ENCODE results near the gene NUP153. TPM values are rescaled to one million over a fixed set of nuclear protein-coding genes. Genes with fewer than 3 reads are reported as not detected.
"Not testable (repeated sequence)": the region's sequence is repeated elsewhere in the genome, so short reads cannot be mapped to it uniquely, and the experiment has no call there.

NUP153 gene
- total RNA-seq, 1 experiment from 2014 or later, result 99.3 TPM

GRCh38 chr6:17737704-17738252 is 31.1 kb upstream of the NUP153 start:
- no peak overlapping the region for H3K23ac ChIP-seq (ENCODE audit: insufficient read length, low read depth, low read length)
- no peak overlapping the region; a peak in 1 of 5 replicates for H3K4me3 Mint-ChIP-seq
- no peaks in the 10 kb centered on the region for H3K23me2 ChIP-seq (ENCODE audit: insufficient read length, low read depth, low read length, poor library complexity, severe bottlenecking)

GRCh38 chr6:17735311-17735710 is 28.6 kb upstream of the NUP153 start:
- H3K79me2 ChIP-seq (ENCODE audit: insufficient read depth, low read length); H3K18ac ChIP-seq (ENCODE audit: insufficient read length, low read depth, low read length); H2BK12ac ChIP-seq (ENCODE audit: insufficient read length, low read depth, low read length); H3K23ac ChIP-seq (ENCODE audit: insufficient read length, low read depth, low read length); H3K56ac ChIP-seq (ENCODE audit: insufficient read length, low read depth, low read length); H2AK5ac ChIP-seq (ENCODE audit: insufficient read length, low read length); H3K27me3 Mint-ChIP-seq (ENCODE audit: low read depth); H3K4me2 ChIP-seq (ENCODE audit: insufficient read depth, insufficient read length, low read length); H3K4me1 ChIP-seq (ENCODE audit: insufficient read depth, low read length); H2BK5ac ChIP-seq (ENCODE audit: insufficient read length, low read length); H4K5ac ChIP-seq (ENCODE audit: insufficient read length, low read depth, low read length); H3K23me2 ChIP-seq (ENCODE audit: insufficient read length, low read depth, low read length, poor library complexity, severe bottlenecking); H3K4me1 Mint-ChIP-seq; H2BK15ac ChIP-seq (ENCODE audit: low read depth, low read length); H3K79me1 ChIP-seq (ENCODE audit: insufficient read depth, low read depth, low read length, poor library complexity, severe bottlenecking); H3K27me3 ChIP-seq (ENCODE audit: insufficient read depth, low read length); DNase-seq; H4K91ac ChIP-seq (ENCODE audit: insufficient read length, low read depth, low read length); H3K9ac ChIP-seq (ENCODE audit: extremely low read depth, insufficient read length, low read length); H4K8ac ChIP-seq (replicated peaks; ENCODE audit: insufficient read length, low read depth, low read length); H3K4me3 Mint-ChIP-seq; H3K4ac ChIP-seq (ENCODE audit: low read depth, low read length); H3K14ac ChIP-seq (ENCODE audit: insufficient read depth, low read length); H2BK20ac ChIP-seq (ENCODE audit: low read depth, low read length, poor library complexity, severe bottlenecking); H3T11ph ChIP-seq (ENCODE audit: low read length); H2AFZ ChIP-seq (ENCODE audit: low read length); H3K27ac ChIP-seq (ENCODE audit: insufficient read length, low read depth, low read length); H3K27ac Mint-ChIP-seq; H3K9me3 ChIP-seq (ENCODE audit: control insufficient read depth, low read depth, low read length); H4K20me1 ChIP-seq (ENCODE audit: control insufficient read depth, insufficient read depth, insufficient read length); H2BK120ac ChIP-seq (ENCODE audit: low read depth, low read length, poor library complexity, severe bottlenecking): not testable (repeated sequence)
- no CpG with 5 or more reads among the region's 27 CpGs for WGBS (ENCODE audit: extremely low coverage, insufficient read length, low lambda C conversion rate)
- peaks cover 33 to 34% of the 10 kb centered on the region in 2 experiments for H3K9me3 Mint-ChIP-seq
- H3K36me3 Mint-ChIP-seq (ENCODE audit: insufficient read depth in 1 of 3, low read depth in 3 of 3), result peaks cover 6 to 18% (median 15%) of the 10 kb centered on the region in 3 experiments; a peak in 6 of 7 replicates

More at GRCh38 chr6:17737704-17738252, 31.1 kb upstream of the NUP153 start:
- no peak overlapping the region for H4K91ac ChIP-seq (ENCODE audit: insufficient read length, low read depth, low read length)
- H3T11ph ChIP-seq (ENCODE audit: low read length), result no peak overlapping the region
- no peaks in the 10 kb centered on the region for H3K79me1 ChIP-seq (ENCODE audit: insufficient read depth, low read depth, low read length, poor library complexity, severe bottlenecking)
- no peak for TF ChIP-seq CTCF (conservative IDR thresholded peaks at IDR 0.05)
- DNase-seq, result no peak
- Mint-ChIP-seq H3K4me1 (peaks cover 4 to 6% of the 10 kb centered on the region in 2 experiments), H3K27me3 (ENCODE audit: low read depth) (no peaks in the 10 kb centered on the region; the same call in 1 of the 2 replicates), H3K9me3 (peaks cover 33 to 34% of the 10 kb centered on the region in 2 experiments), H3K36me3 (ENCODE audit: insufficient read depth in 1 of 3, low read depth in 3 of 3) (peaks cover 6 to 18% (median 15%) of the 10 kb centered on the region in 3 experiments; a peak in 6 of 7 replicates), H3K27ac (no peak overlapping the region)
- H3K4ac ChIP-seq (ENCODE audit: low read depth, low read length), result no peak overlapping the region
- no peak overlapping the region for H2AK5ac ChIP-seq (ENCODE audit: insufficient read length, low read length)
- no peak overlapping the region for H2BK5ac ChIP-seq (ENCODE audit: insufficient read length, low read length)
- no peak overlapping the region for H2BK20ac ChIP-seq (ENCODE audit: low read depth, low read length, poor library complexity, severe bottlenecking)
- no peak overlapping the region for H3K14ac ChIP-seq (ENCODE audit: insufficient read depth, low read length)
- H2AFZ ChIP-seq (ENCODE audit: low read length), result no peak overlapping the region
- no peak overlapping the region for H4K8ac ChIP-seq (replicated peaks; ENCODE audit: insufficient read length, low read depth, low read length)
- no peak overlapping the region for H3K9ac ChIP-seq (ENCODE audit: extremely low read depth, insufficient read length, low read length)
- no CpG with 5 or more reads among the region's 1 CpG for whole genome bisulfite sequencing (ENCODE audit: extremely low coverage, insufficient read length, low lambda C conversion rate)
- H3K27me3 ChIP-seq (ENCODE audit: insufficient read depth, low read length), result no peaks in the 10 kb centered on the region
- 0 out of 2 replicates have a peak, but pooled peaks cover 3% of the 10 kb centered on the region for H3K4me1 ChIP-seq (ENCODE audit: insufficient read depth, low read length)
- H3K18ac ChIP-seq (ENCODE audit: insufficient read length, low read depth, low read length), result no peak overlapping the region
- no peaks in the 10 kb centered on the region for H3K9me3 ChIP-seq (ENCODE audit: control insufficient read depth, low read depth, low read length)
- H4K5ac ChIP-seq (ENCODE audit: insufficient read length, low read depth, low read length), result no peak overlapping the region
- no peak overlapping the region for H2BK15ac ChIP-seq (ENCODE audit: low read depth, low read length)
- H3K79me2 ChIP-seq (ENCODE audit: insufficient read depth, low read length), result no peaks in the 10 kb centered on the region
- H4K20me1 ChIP-seq (ENCODE audit: control insufficient read depth, insufficient read depth, insufficient read length), result no peaks in the 10 kb centered on the region
- H3K56ac ChIP-seq (ENCODE audit: insufficient read length, low read depth, low read length), result no peak overlapping the region
- no peak overlapping the region for H3K4me2 ChIP-seq (ENCODE audit: insufficient read depth, insufficient read length, low read length)
- H2BK12ac ChIP-seq (ENCODE audit: insufficient read length, low read depth, low read length), result no peak overlapping the region
- no peak overlapping the region for H3K27ac ChIP-seq (ENCODE audit: insufficient read length, low read depth, low read length)
- H2BK120ac ChIP-seq (ENCODE audit: low read depth, low read length, poor library complexity, severe bottlenecking), result no peak overlapping the region

All from H9 (cell line).